Neuronal stem cell (in vitro differentiated cells): ENCODE data around the gene PCID2.

Experiments
- DNase-seq: peaks from one replicate; pipeline ENCODE4 v3.0.0-alpha.2; 2013; ENCODE audit warnings: low spot score
- H2AFZ ChIP-seq: one replicate; pipeline ENCODE4 v1.6.1; 2013; ENCODE audit warnings: mild to moderate bottlenecking, low read length, inconsistent platforms
- H2AK5ac ChIP-seq: 2 replicates; pipeline ENCODE4 v1.6.1; 2013; ENCODE audit warnings: low read depth, mild to moderate bottlenecking, inconsistent platforms, low read length, moderate library complexity, mixed read lengths
- H2BK120ac ChIP-seq: 2 replicates; pipeline ENCODE4 v1.6.1; 2013; ENCODE audit warnings: low read depth, mild to moderate bottlenecking, inconsistent platforms, low read length, moderate library complexity, mixed read lengths
- H2BK12ac ChIP-seq: one replicate; pipeline ENCODE4 v1.6.1; 2013; ENCODE audit warnings: low read length, inconsistent platforms
- H2BK15ac ChIP-seq: 2 replicates; pipeline ENCODE4 v1.6.1; 2013; ENCODE audit warnings: mild to moderate bottlenecking, low read length, inconsistent platforms, mixed read lengths
- H2BK5ac ChIP-seq: one replicate; pipeline ENCODE4 v1.6.1; 2013; ENCODE audit warnings: inconsistent platforms, mild to moderate bottlenecking, low read length, moderate library complexity
- H3K14ac ChIP-seq: one replicate; pipeline ENCODE4 v1.6.1; 2013; ENCODE audit warnings: low read length, inconsistent platforms
- H3K18ac ChIP-seq: 2 replicates; pipeline ENCODE4 v1.6.1; 2013; ENCODE audit warnings: low read length, inconsistent platforms
- H3K23ac ChIP-seq: 2 replicates; pipeline ENCODE4 v1.6.1; 2013; ENCODE audit warnings: low read depth, mild to moderate bottlenecking, mixed read lengths, low read length, inconsistent platforms; ENCODE audit not compliant: poor library complexity
- H3K27ac ChIP-seq: replicated peaks from 3 replicates; pipeline ENCODE4 v1.5.1; 2013; ENCODE audit warnings: low read length, inconsistent platforms
- H3K27me3 ChIP-seq, 3 experiments: 2 replicates each; pipeline ENCODE4 v1.6.1; 2013; ENCODE audit warnings: low read length in 3 of 3, mild to moderate bottlenecking in 2 of 3, inconsistent platforms in 1 of 3, low read depth in 1 of 3, mixed read lengths in 1 of 3, moderate library complexity in 1 of 3; ENCODE audit not compliant: control insufficient read depth in 3 of 3, insufficient read depth in 3 of 3
- H3K36me3 ChIP-seq, 2 donors: replicated peaks in 1 of 2; 2 replicates each; pipeline ENCODE4 v1.6.1; 2013; ENCODE audit warnings: low read length in 2 of 2; ENCODE audit not compliant: control insufficient read depth in 2 of 2, insufficient read depth in 2 of 2
- H3K4ac ChIP-seq: 2 replicates; pipeline ENCODE4 v1.6.1; 2013; ENCODE audit warnings: inconsistent platforms, mild to moderate bottlenecking, low read length, moderate library complexity
- H3K4me1 ChIP-seq, 2 donors: 1 replicate in 1 of 2; 2 replicates in 1 of 2; pipeline ENCODE4 v1.6.1; 2013; ENCODE audit warnings: low read length in 2 of 2, low read depth in 1 of 2; ENCODE audit not compliant: control insufficient read depth in 2 of 2, insufficient read depth in 1 of 2
- H3K4me2 ChIP-seq: one replicate; pipeline ENCODE4 v1.6.1; 2013; ENCODE audit warnings: mild to moderate bottlenecking, low read length, inconsistent platforms; ENCODE audit not compliant: insufficient read depth, poor library complexity, severe bottlenecking
- H3K4me3 ChIP-seq, 2 donors: 2 replicates each; pipeline ENCODE4 v1.5.1; 2013; ENCODE audit warnings: low read length in 2 of 2, mild to moderate bottlenecking in 2 of 2, inconsistent platforms in 1 of 2, moderate library complexity in 1 of 2
- H3K79me1 ChIP-seq: one replicate; pipeline ENCODE4 v1.6.1; 2013; ENCODE audit warnings: low read depth, mild to moderate bottlenecking, inconsistent platforms, low read length, moderate library complexity
- H3K9ac ChIP-seq: one replicate; pipeline ENCODE4 v1.6.1; 2013; ENCODE audit warnings: mild to moderate bottlenecking, low read depth, low read length, inconsistent platforms; ENCODE audit not compliant: poor library complexity
- H3K9me3 ChIP-seq, 2 donors: replicated peaks in 1 of 2; 2 replicates each; pipeline versions ENCODE3 to v1.6.1; 2013; ENCODE audit warnings: low read length in 2 of 2, mild to moderate bottlenecking in 2 of 2, inconsistent platforms in 1 of 2, low read depth in 1 of 2, mixed read lengths in 1 of 2, moderate library complexity in 1 of 2; ENCODE audit not compliant: control insufficient read depth in 2 of 2, insufficient read depth in 1 of 2
- H4K8ac ChIP-seq: one replicate; pipeline ENCODE4 v1.6.1; 2013; ENCODE audit warnings: low read depth, mild to moderate bottlenecking, inconsistent platforms, low read length, moderate library complexity
- H4K91ac ChIP-seq: one replicate; pipeline ENCODE4 v1.6.1; 2013; ENCODE audit warnings: low read length, low read depth, mild to moderate bottlenecking, inconsistent platforms; ENCODE audit not compliant: poor library complexity
- WGBS, 2 donors: extraction: QIAGEN DNeasy Blood & Tissue Kit; methylation state at CpG; one replicate each; pipeline ENCODE4 v1.1.7; 2013; ENCODE audit warnings: missing lambda C conversion rate in 2 of 2, mixed read lengths in 1 of 2; ENCODE audit not compliant: insufficient read length in 2 of 2, insufficient replicate concordance in 1 of 2; ENCODE audit errors: extremely low coverage in 2 of 2; 5-methylcytosine and 5-hydroxymethylcytosine counted together

PCID2 gene

GRCh38 chr13:113187883-113188665 lies 20.4 kb downstream of the PCID2 start:
- H3K4me3 ChIP-seq: no peak overlapping the region
- no peak overlapping the region for H2BK5ac ChIP-seq
- H3K9ac ChIP-seq: no peak overlapping the region
- H4K91ac ChIP-seq: no peak overlapping the region
- H3K4me2 ChIP-seq: no peak overlapping the region
- no CpG with 5 or more reads among the region's 23 CpGs for WGBS, 2 donors
- no peak overlapping the region for H2AFZ ChIP-seq
- no peak for DNase-seq
- H3K4ac ChIP-seq: no peak overlapping the region
- no peaks in the 10 kb centered on the region for H3K9me3 ChIP-seq
- H2BK120ac ChIP-seq: no peak overlapping the region
- H3K23ac ChIP-seq: no peak overlapping the region
- no peak overlapping the region for H3K14ac ChIP-seq
- H3K79me1 ChIP-seq: no peaks in the 10 kb centered on the region
- no peak overlapping the region for H3K18ac ChIP-seq
- no peak overlapping the region for H2BK15ac ChIP-seq
- no peak overlapping the region for H4K8ac ChIP-seq
- H3K36me3 ChIP-seq: peaks cover 32 to 98% of the 10 kb centered on the region in 2 donors
- H2AK5ac ChIP-seq: no peak overlapping the region
- H3K4me1 ChIP-seq: no peaks in the 10 kb centered on the region
- H3K27ac ChIP-seq: no peak overlapping the region
- no peak overlapping the region for H2BK12ac ChIP-seq
- H3K27me3 ChIP-seq: no peaks in the 10 kb centered on the region

DNA sequence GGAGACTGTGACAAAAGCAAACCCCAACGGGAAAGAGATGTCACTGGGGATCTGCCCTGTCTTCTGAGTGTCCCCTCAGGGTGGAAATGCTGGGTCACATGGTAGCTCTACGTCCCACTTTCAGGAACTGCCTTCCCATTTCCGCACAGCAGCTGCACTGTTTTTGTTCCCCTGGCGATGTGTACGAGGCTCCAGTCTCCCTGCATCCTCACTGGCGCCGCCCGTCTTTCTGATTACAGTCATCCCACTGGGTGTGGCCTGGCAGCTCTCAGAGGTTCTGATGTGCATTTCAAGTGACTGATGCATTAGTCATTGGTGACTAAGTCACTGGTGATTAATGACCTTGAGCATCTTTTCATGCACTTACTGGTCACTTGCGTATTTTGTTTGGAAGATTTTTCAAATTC lies 21.2 kb downstream of the PCID2 start:
- Histone ChIP-seq H2BK15ac (no peak overlapping the region), H3K9me3 (no peaks in the 10 kb centered on the region), H2AK5ac (no peak overlapping the region), H3K36me3 (peaks cover 27 to 98% of the 10 kb centered on the region in 2 donors), H3K9ac (no peak overlapping the region), H2BK12ac (no peak overlapping the region), H2BK120ac (no peak overlapping the region), H2AFZ (no peak overlapping the region), H3K4ac (no peak overlapping the region), H3K4me1 (no peaks in the 10 kb centered on the region), H3K27me3 (no peaks in the 10 kb centered on the region), H3K4me2 (no peak overlapping the region), H3K14ac (no peak overlapping the region), H3K27ac (no peak overlapping the region), H3K18ac (no peak overlapping the region), H3K79me1 (no peaks in the 10 kb centered on the region), H2BK5ac (no peak overlapping the region), H3K23ac (no peak overlapping the region), H3K4me3 (no peak overlapping the region), H4K8ac (no peak overlapping the region), H4K91ac (no peak overlapping the region)
- no CpG with 5 or more reads among the region's 9 CpGs for WGBS, 2 donors
- no peak for DNase-seq

DNA sequence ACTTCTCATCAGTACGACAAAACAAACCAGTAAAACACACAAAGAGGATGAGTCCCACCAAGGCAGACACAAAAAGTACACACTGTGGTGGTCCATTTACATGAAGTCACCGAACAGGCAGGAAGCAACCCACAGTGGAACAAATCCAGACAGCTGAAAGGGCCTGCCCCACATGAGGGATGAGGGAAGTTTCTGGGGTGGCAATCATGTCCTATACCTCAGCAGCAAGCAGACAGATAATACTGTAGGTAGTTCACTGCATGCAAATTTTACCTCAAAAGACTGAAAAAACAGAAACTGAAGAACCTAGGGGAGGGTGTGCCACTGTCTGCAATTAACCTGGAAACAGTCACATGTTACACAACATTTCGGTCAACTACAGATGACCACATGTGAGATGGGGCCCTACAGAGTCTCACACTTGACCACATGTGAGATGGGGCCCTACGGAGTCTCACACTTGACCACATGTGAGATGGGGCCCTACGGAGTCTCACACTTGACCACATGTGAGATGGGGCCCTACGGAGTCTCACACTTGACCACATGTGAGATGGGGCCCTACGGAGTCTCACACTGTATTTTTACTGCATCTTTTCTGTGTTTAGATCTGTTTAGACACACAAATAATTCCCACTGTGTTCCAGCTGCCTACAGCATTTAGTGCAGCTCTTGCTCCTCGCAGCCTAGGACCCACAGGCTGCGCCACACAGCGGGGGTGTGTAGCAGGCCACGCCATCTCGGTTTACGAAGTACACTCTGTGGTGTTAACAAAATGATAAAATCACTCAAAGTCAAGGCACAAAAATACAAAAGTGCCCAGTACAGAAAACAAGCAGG lies 22.2 kb downstream of the PCID2 start:
- no peak for DNase-seq
- H3K4ac ChIP-seq: no peak overlapping the region
- no peaks in the 10 kb centered on the region for H3K27me3 ChIP-seq
- no peak overlapping the region for H2BK12ac ChIP-seq
- no peak overlapping the region for H3K18ac ChIP-seq
- no peak overlapping the region for H2AFZ ChIP-seq
- H3K27ac ChIP-seq: no peak overlapping the region
- no peak overlapping the region for H2AK5ac ChIP-seq
- no peaks in the 10 kb centered on the region for H3K79me1 ChIP-seq
- H2BK5ac ChIP-seq: no peak overlapping the region
- no CpG with 5 or more reads among the region's 13 CpGs for WGBS, 2 donors
- H2BK15ac ChIP-seq: no peak overlapping the region
- H2BK120ac ChIP-seq: no peak overlapping the region
- no peak overlapping the region for H4K91ac ChIP-seq
- H3K9ac ChIP-seq: no peak overlapping the region
- H3K4me3 ChIP-seq: no peak overlapping the region
- H3K9me3 ChIP-seq: no peaks in the 10 kb centered on the region
- no peak overlapping the region for H3K4me2 ChIP-seq
- no peak overlapping the region for H3K23ac ChIP-seq
- peaks cover 28 to 98% of the 10 kb centered on the region in 2 donors for H3K36me3 ChIP-seq
- H4K8ac ChIP-seq: no peak overlapping the region
- no peaks in the 10 kb centered on the region for H3K4me1 ChIP-seq
- no peak overlapping the region for H3K14ac ChIP-seq
